ENCODE data around the gene LYAR. TPM values are rescaled to one million over a fixed set of nuclear protein-coding genes. Genes with fewer than 3 reads are reported as not detected.

Gene LYAR
- total and polyA plus RNA-seq, 2 experiments from 2014 or later, result 6.7 to 12.2 TPM

DNA sequence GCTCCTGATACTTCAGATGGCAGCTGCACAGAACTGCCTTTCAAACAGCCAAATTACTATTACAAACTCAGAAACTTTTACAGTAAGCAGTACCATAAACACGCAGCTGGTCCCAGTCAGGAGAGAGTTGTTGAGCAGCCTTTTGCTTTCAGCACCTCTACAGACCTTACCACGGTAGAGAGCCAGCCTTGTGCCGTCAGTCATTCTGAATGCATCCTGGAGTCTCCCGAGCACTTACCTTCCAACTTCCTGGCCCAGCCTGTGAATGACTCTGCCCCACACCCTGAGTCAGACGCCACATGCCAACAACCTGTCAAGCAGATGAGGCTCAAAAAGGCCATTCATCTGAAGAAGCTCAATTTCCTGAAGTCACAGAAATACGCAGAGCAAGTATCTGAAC lies 12.5 kb upstream of the LYAR start:
- peaks cover 7% of the 10 kb centered on the region for H3K79me2 ChIP-seq
- no peak for DNase-seq (ENCODE audit: low spot score)
- H3K4me3 ChIP-seq, result no peak overlapping the region
- no peaks in the 10 kb centered on the region for H3K27me3 ChIP-seq
- no peak overlapping the region for H3K27ac ChIP-seq
- H3K9me2 ChIP-seq (replicated peaks; ENCODE audit: insufficient read depth), result no peaks in the 10 kb centered on the region
- no peaks in the 10 kb centered on the region for H4K20me1 ChIP-seq (ENCODE audit: insufficient read depth, poor library complexity, severe bottlenecking)
- TF ChIP-seq, protein P1, sequence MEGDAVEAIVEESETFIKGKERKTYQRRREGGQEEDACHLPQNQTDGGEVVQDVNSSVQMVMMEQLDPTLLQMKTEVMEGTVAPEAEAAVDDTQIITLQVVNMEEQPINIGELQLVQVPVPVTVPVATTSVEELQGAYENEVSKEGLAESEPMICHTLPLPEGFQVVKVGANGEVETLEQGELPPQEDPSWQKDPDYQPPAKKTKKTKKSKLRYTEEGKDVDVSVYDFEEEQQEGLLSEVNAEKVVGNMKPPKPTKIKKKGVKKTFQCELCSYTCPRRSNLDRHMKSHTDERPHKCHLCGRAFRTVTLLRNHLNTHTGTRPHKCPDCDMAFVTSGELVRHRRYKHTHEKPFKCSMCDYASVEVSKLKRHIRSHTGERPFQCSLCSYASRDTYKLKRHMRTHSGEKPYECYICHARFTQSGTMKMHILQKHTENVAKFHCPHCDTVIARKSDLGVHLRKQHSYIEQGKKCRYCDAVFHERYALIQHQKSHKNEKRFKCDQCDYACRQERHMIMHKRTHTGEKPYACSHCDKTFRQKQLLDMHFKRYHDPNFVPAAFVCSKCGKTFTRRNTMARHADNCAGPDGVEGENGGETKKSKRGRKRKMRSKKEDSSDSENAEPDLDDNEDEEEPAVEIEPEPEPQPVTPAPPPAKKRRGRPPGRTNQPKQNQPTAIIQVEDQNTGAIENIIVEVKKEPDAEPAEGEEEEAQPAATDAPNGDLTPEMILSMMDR (IDR thresholded peaks at IDR 0.05; ENCODE audit: poor library complexity), result no peak
- TF ChIP-seq EZH2 (IDR thresholded peaks at IDR 0.05; ENCODE audit: borderline replicate concordance), result no peak
- no peak for TF ChIP-seq EZH2phosphoT487 (IDR thresholded peaks at IDR 0.05; ENCODE audit: low read depth, severe bottlenecking, unreplicated experiment)
- H3K36me3 ChIP-seq (replicated peaks; ENCODE audit: insufficient read depth, low read depth), result no peaks in the 10 kb centered on the region
- WGBS (ENCODE audit: low lambda C conversion rate, missing lambda C conversion rate), result 76% methylated on average over 6 of the region's 6 CpGs
- H3K4me2 ChIP-seq, result no peak overlapping the region
- no peaks in the 10 kb centered on the region for H3K9me3 ChIP-seq (ENCODE audit: low read depth)
- no peaks in the 10 kb centered on the region for H3K4me1 ChIP-seq (ENCODE audit: insufficient read depth)
- H2AFZ ChIP-seq, result no peak overlapping the region

DNA sequence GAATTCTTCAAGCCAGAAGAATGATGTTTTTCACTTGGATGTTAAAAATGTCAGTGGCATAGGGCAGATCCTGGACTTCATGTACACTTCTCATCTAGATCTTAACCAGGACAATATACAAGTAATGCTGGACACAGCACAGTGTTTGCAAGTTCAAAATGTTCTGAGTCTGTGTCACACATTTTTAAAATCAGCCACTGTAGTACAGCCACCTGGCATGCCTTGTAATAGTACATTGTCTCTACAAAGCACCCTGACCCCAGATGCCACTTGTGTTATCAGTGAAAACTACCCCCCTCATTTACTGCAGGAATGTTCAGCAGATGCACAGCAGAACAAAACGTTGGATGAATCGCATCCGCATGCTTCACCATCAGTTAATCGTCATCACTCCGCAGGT lies 12.0 kb upstream of the LYAR start:
- Histone ChIP-seq H3K4me1 (ENCODE audit: insufficient read depth) (no peaks in the 10 kb centered on the region), H3K79me2 (peaks cover 9% of the 10 kb centered on the region), H4K20me1 (ENCODE audit: insufficient read depth, poor library complexity, severe bottlenecking) (peaks cover 2% of the 10 kb centered on the region), H3K27ac (no peak overlapping the region), H3K27me3 (no peaks in the 10 kb centered on the region), H3K4me3 (no peak overlapping the region), H2AFZ (no peak overlapping the region), H3K9me2 (replicated peaks; ENCODE audit: insufficient read depth) (no peaks in the 10 kb centered on the region), H3K36me3 (replicated peaks; ENCODE audit: insufficient read depth, low read depth) (no peaks in the 10 kb centered on the region), H3K9me3 (ENCODE audit: low read depth) (no peaks in the 10 kb centered on the region), H3K4me2 (no peak overlapping the region)
- WGBS (ENCODE audit: low lambda C conversion rate, missing lambda C conversion rate), result 94% methylated on average over 5 of the region's 5 CpGs
- no peak for DNase-seq (ENCODE audit: low spot score)
- TF ChIP-seq, protein P1 (IDR thresholded peaks at IDR 0.05; ENCODE audit: poor library complexity), result no peak
- TF ChIP-seq EZH2phosphoT487 (IDR thresholded peaks at IDR 0.05; ENCODE audit: low read depth, severe bottlenecking, unreplicated experiment) (no peak), EZH2 (IDR thresholded peaks at IDR 0.05; ENCODE audit: borderline replicate concordance) (no peak)

DNA sequence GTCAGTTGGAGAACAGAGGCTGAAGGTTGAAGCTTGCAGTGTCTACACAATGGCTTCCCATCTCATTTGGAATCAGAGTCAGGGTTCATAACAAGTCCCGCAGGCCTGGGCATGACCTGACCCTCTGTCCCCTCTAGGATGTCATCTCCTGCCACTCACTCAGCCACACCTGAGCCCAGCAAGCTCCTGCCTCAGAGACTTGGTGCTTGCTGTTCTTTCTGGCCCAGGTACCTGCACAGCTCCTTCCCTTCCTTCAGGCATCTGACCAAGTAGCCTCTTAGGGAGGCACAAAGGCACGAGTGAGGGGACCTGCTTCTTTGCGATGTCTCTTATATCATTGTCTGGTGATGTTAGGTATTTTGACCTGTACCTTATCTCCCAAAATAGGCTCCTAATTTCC lies 9.1 kb upstream of the LYAR start:
- Histone ChIP-seq H3K4me1 (ENCODE audit: insufficient read depth) (no peaks in the 10 kb centered on the region), H3K79me2 (peaks cover 38% of the 10 kb centered on the region), H3K4me2 (no peak overlapping the region), H3K9me2 (replicated peaks; ENCODE audit: insufficient read depth) (no peaks in the 10 kb centered on the region), H3K27me3 (no peaks in the 10 kb centered on the region), H3K4me3 (no peak overlapping the region), H2AFZ (no peak overlapping the region), H4K20me1 (ENCODE audit: insufficient read depth, poor library complexity, severe bottlenecking) (peaks cover 5% of the 10 kb centered on the region), H3K27ac (no peak overlapping the region), H3K9me3 (ENCODE audit: low read depth) (no peaks in the 10 kb centered on the region), H3K36me3 (replicated peaks; ENCODE audit: insufficient read depth, low read depth) (no peaks in the 10 kb centered on the region)
- DNase-seq (ENCODE audit: low spot score), result no peak
- WGBS (ENCODE audit: low lambda C conversion rate, missing lambda C conversion rate), result 94% methylated on average over 3 of the region's 3 CpGs
- no peak for TF ChIP-seq EZH2phosphoT487 (IDR thresholded peaks at IDR 0.05; ENCODE audit: low read depth, severe bottlenecking, unreplicated experiment)
- TF ChIP-seq, protein P1 (IDR thresholded peaks at IDR 0.05; ENCODE audit: poor library complexity), result no peak
- no peak for TF ChIP-seq EZH2 (IDR thresholded peaks at IDR 0.05; ENCODE audit: borderline replicate concordance)
